CD8-positive, alpha-beta memory T cell (primary cell): Measurements from ENCODE around the gene FREM1. TPM values are rescaled to one million over a fixed set of nuclear protein-coding genes. Genes with fewer than 3 reads are reported as not detected.

Experiments
- CTCF ChIA-PET: fragments of 350-600 bp; sonication (Branson Sonifier 250); formaldehyde crosslinking; loops from one replicate; lab custom pipeline; 2021; ENCODE audit warnings: antibody characterized with exemption; lab: Charles Lee
- POLR2A ChIA-PET: fragments of 350-600 bp; sonication (Branson Sonifier 250); formaldehyde crosslinking; loops from one replicate; lab custom pipeline; 2021; ENCODE audit warnings: antibody characterized with exemption; lab: Charles Lee
- DNase-seq, 5 donors: peaks; one replicate each; pipeline versions ENCODE4 v3.0.0 to v3.0.0-alpha.2; 2020 to 2022; ENCODE audit warnings: mixed read lengths in 1 of 5
- H3K27ac ChIP-seq: one replicate; pipeline ENCODE4 v1.7.0; 2013; ENCODE audit warnings: low read depth, mild to moderate bottlenecking, low read length, moderate library complexity
- H3K27me3 ChIP-seq: 2 replicates; pipeline ENCODE4 v1.7.0; 2013; ENCODE audit warnings: low read length, mild to moderate bottlenecking; ENCODE audit not compliant: insufficient read depth, poor library complexity, severe bottlenecking
- H3K36me3 ChIP-seq: 2 replicates; pipeline ENCODE4 v1.7.0; 2013; ENCODE audit warnings: mild to moderate bottlenecking, low read length, moderate library complexity; ENCODE audit not compliant: insufficient read depth
- H3K4me1 ChIP-seq: 2 replicates; pipeline ENCODE4 v1.7.0; 2013; ENCODE audit warnings: mild to moderate bottlenecking, low read length, moderate library complexity; ENCODE audit not compliant: insufficient read depth
- H3K4me3 ChIP-seq: 2 replicates; pipeline ENCODE4 v1.7.0; 2013; ENCODE audit warnings: mild to moderate bottlenecking, low read length
- H3K9me3 ChIP-seq: 2 replicates; pipeline ENCODE4 v1.7.0; 2013; ENCODE audit warnings: mild to moderate bottlenecking, low read length
- H3K27ac Mint-ChIP-seq, 8 donors: one replicate each; pipeline ENCODE4 v1.8.0; 2020 to 2021; ENCODE audit warnings: mixed read lengths in 8 of 8, mild to moderate bottlenecking in 6 of 8, inconsistent platforms in 3 of 8, moderate library complexity in 3 of 8
- H3K27me3 Mint-ChIP-seq, 2 donors: one replicate each; pipeline ENCODE4 v1.8.0; 2020 to 2021; ENCODE audit warnings: mixed read lengths in 2 of 2, mild to moderate bottlenecking in 1 of 2, moderate library complexity in 1 of 2
- H3K36me3 Mint-ChIP-seq, 3 donors: one replicate each; pipeline ENCODE4 v1.8.0; 2020 to 2021; ENCODE audit warnings: mixed read lengths in 3 of 3, inconsistent platforms in 1 of 3, mild to moderate bottlenecking in 1 of 3
- H3K4me1 Mint-ChIP-seq, 3 donors: one replicate each; pipeline ENCODE4 v1.8.0; 2020 to 2021; ENCODE audit warnings: mixed read lengths in 3 of 3, inconsistent platforms in 1 of 3, mild to moderate bottlenecking in 1 of 3
- H3K4me3 Mint-ChIP-seq, 7 donors: one replicate each; pipeline ENCODE4 v1.8.0; 2020 to 2021; ENCODE audit warnings: mixed read lengths in 7 of 7, mild to moderate bottlenecking in 6 of 7, moderate library complexity in 4 of 7, inconsistent platforms in 2 of 7
- H3K9me3 Mint-ChIP-seq, 5 donors: one replicate each; pipeline ENCODE4 v1.8.0; 2020 to 2022; ENCODE audit warnings: mixed read lengths in 5 of 5, mild to moderate bottlenecking in 3 of 5, moderate library complexity in 2 of 5, inconsistent platforms in 1 of 5
- polyA plus RNA-seq: library from polyadenylated mRNA; unstranded; fragments of 300-500 nt; fragmentation: Illumina TruSeq; gene quantifications from one replicate; pipeline ENCODE4 v1.2.3, GENCODE V29; 2021
- total RNA-seq, 2 experiments: library from RNA; stranded (reverse); gene quantifications; one replicate each; pipeline ENCODE4 v1.2.3, GENCODE V29; 2021

The FREM1 gene
- total and polyA plus RNA-seq, 3 experiments from 2014 or later: not detected

GRCh38 chr9:14899042-14899814 lies 11.0 kb downstream of the FREM1 start:
- Mint-ChIP-seq H3K4me3 (no peak overlapping the region), H3K27me3 (peaks cover 0 to 2% of the 10 kb centered on the region in 2 donors), H3K4me1 (no peaks in the 10 kb centered on the region), H3K27ac (no peak overlapping the region), H3K36me3 (no peaks in the 10 kb centered on the region), H3K9me3 (peaks cover 0 to 5% (median 0%) of the 10 kb centered on the region in 5 donors)
- Histone ChIP-seq H3K4me3 (no peak overlapping the region), H3K9me3 (no peaks in the 10 kb centered on the region), H3K4me1 (no peaks in the 10 kb centered on the region), H3K27ac (no peak overlapping the region), H3K27me3 (no peaks in the 10 kb centered on the region), H3K36me3 (no peaks in the 10 kb centered on the region)
- CTCF ChIA-PET: no interaction called here
- POLR2A ChIA-PET: no interaction called here
- DNase-seq: no peak

- no peak overlapping the region for H3K4me3 Mint-ChIP-seq
- H3K4me1 Mint-ChIP-seq: no peaks in the 10 kb centered on the region
- no peak overlapping the region for H3K27ac Mint-ChIP-seq
- peaks cover 1 to 2% of the 10 kb centered on the region in 2 donors for H3K27me3 Mint-ChIP-seq
- Histone ChIP-seq H3K27me3 (no peaks in the 10 kb centered on the region), H3K9me3 (no peaks in the 10 kb centered on the region), H3K4me1 (no peaks in the 10 kb centered on the region), H3K36me3 (no peaks in the 10 kb centered on the region), H3K27ac (no peak overlapping the region), H3K4me3 (no peak overlapping the region)
- CTCF ChIA-PET: no interaction called here
- H3K9me3 Mint-ChIP-seq: peaks cover 0 to 6% (median 0%) of the 10 kb centered on the region in 5 donors
- H3K36me3 Mint-ChIP-seq: no peaks in the 10 kb centered on the region
- no peak for DNase-seq
- POLR2A ChIA-PET: no interaction called here
Measured at GRCh38 chr9:14895806-14896205, 14.4 kb downstream of the FREM1 start.

- POLR2A ChIA-PET: no interaction called here
- H3K27me3 Mint-ChIP-seq: peaks cover 1 to 2% of the 10 kb centered on the region in 2 donors
- H3K36me3 Mint-ChIP-seq: no peaks in the 10 kb centered on the region
- H3K27me3 ChIP-seq: no peaks in the 10 kb centered on the region
- H3K4me3 Mint-ChIP-seq: no peak overlapping the region
- H3K4me3 ChIP-seq: no peak overlapping the region
- no peak for DNase-seq
- H3K4me1 ChIP-seq: no peaks in the 10 kb centered on the region
- CTCF ChIA-PET: no interaction called here
- H3K27ac ChIP-seq: no peak overlapping the region
- no peaks in the 10 kb centered on the region for H3K9me3 ChIP-seq
- H3K9me3 Mint-ChIP-seq: peaks cover 0 to 6% (median 0%) of the 10 kb centered on the region in 5 donors
- H3K36me3 ChIP-seq: no peaks in the 10 kb centered on the region
- no peak overlapping the region for H3K27ac Mint-ChIP-seq
- no peaks in the 10 kb centered on the region for H3K4me1 Mint-ChIP-seq
Measured at GRCh38 chr9:14893280-14893679, 16.9 kb downstream of the FREM1 start.

- H3K4me1 ChIP-seq: no peaks in the 10 kb centered on the region
- no peaks in the 10 kb centered on the region for H3K9me3 ChIP-seq
- no peak overlapping the region for H3K4me3 Mint-ChIP-seq
- no peaks in the 10 kb centered on the region for H3K4me1 Mint-ChIP-seq
- POLR2A ChIA-PET: no interaction called here
- no peaks in the 10 kb centered on the region for H3K36me3 Mint-ChIP-seq
- H3K27me3 Mint-ChIP-seq: peaks cover 0 to 1% of the 10 kb centered on the region in 2 donors
- no peaks in the 10 kb centered on the region for H3K27me3 ChIP-seq
- CTCF ChIA-PET: no interaction called here
- H3K27ac ChIP-seq: no peak overlapping the region
- peaks cover 0 to 6% (median 0%) of the 10 kb centered on the region in 5 donors for H3K9me3 Mint-ChIP-seq
- H3K4me3 ChIP-seq: no peak overlapping the region
- H3K27ac Mint-ChIP-seq: no peak overlapping the region
- DNase-seq: no peak
- H3K36me3 ChIP-seq: no peaks in the 10 kb centered on the region
Measured at GRCh38 chr9:14891332-14891731, 18.9 kb downstream of the FREM1 start.

- no peaks in the 10 kb centered on the region for H3K4me1 Mint-ChIP-seq
- CTCF ChIA-PET: no interaction called here
Measured at GRCh38 chr9:14889451-14889850, 20.8 kb downstream of the FREM1 start.

GRCh38 chr9:14888875-14889274 lies 21.4 kb downstream of the FREM1 start:
- H3K9me3 ChIP-seq: no peaks in the 10 kb centered on the region
- H3K4me1 ChIP-seq: no peaks in the 10 kb centered on the region
- Mint-ChIP-seq H3K4me3 (no peak overlapping the region), H3K4me1 (no peaks in the 10 kb centered on the region), H3K27ac (no peak overlapping the region), H3K9me3 (peaks cover 0 to 6% (median 0%) of the 10 kb centered on the region in 5 donors), H3K27me3 (peaks cover 0 to 1% of the 10 kb centered on the region in 2 donors), H3K36me3 (no peaks in the 10 kb centered on the region)
- DNase-seq: no peak
- ChIA-PET POLR2A (no interaction called here), CTCF (no interaction called here)
- H3K27ac ChIP-seq: no peak overlapping the region
- H3K27me3 ChIP-seq: no peaks in the 10 kb centered on the region
- no peaks in the 10 kb centered on the region for H3K36me3 ChIP-seq
- H3K4me3 ChIP-seq: no peak overlapping the region

More at GRCh38 chr9:14889451-14889850, 20.8 kb downstream of the FREM1 start:
- H3K27me3 Mint-ChIP-seq: peaks cover 0 to 1% of the 10 kb centered on the region in 2 donors
- no peaks in the 10 kb centered on the region for H3K9me3 ChIP-seq
- H3K4me3 ChIP-seq: no peak overlapping the region
- no peaks in the 10 kb centered on the region for H3K36me3 Mint-ChIP-seq
- no peaks in the 10 kb centered on the region for H3K27me3 ChIP-seq
- POLR2A ChIA-PET: no interaction called here
- no peak overlapping the region for H3K27ac ChIP-seq
- H3K36me3 ChIP-seq: no peaks in the 10 kb centered on the region
- DNase-seq: no peak
- H3K27ac Mint-ChIP-seq: no peak overlapping the region
- no peaks in the 10 kb centered on the region for H3K4me1 ChIP-seq
- H3K4me3 Mint-ChIP-seq: no peak overlapping the region
- peaks cover 0 to 6% (median 0%) of the 10 kb centered on the region in 5 donors for H3K9me3 Mint-ChIP-seq

GRCh38 chr9:14888272-14888671 lies 22.0 kb downstream of the FREM1 start:
- CTCF ChIA-PET: no interaction called here

GRCh38 chr9:14887149-14887548 lies 23.1 kb downstream of the FREM1 start:
- no peaks in the 10 kb centered on the region for H3K4me1 ChIP-seq
- H3K27ac ChIP-seq: no peak overlapping the region
- no peak for DNase-seq
- POLR2A ChIA-PET: no interaction called here
- Mint-ChIP-seq H3K27ac (no peak overlapping the region), H3K27me3 (no peaks in the 10 kb centered on the region), H3K9me3 (peaks cover 0 to 5% (median 0%) of the 10 kb centered on the region in 5 donors), H3K36me3 (no peaks in the 10 kb centered on the region), H3K4me1 (no peaks in the 10 kb centered on the region), H3K4me3 (no peak overlapping the region)
- H3K27me3 ChIP-seq: no peaks in the 10 kb centered on the region
- no peak overlapping the region for H3K4me3 ChIP-seq
- no peaks in the 10 kb centered on the region for H3K9me3 ChIP-seq
- CTCF ChIA-PET: interaction anchor here (0.5 to 1.5 kb wide), 2 partner anchors 10 to 17 kb away, joined by 3 to 4 read pairs; no protein-coding TSS in a partner anchor
- H3K36me3 ChIP-seq: no peaks in the 10 kb centered on the region

More at GRCh38 chr9:14888272-14888671, 22.0 kb downstream of the FREM1 start:
- no peaks in the 10 kb centered on the region for H3K36me3 Mint-ChIP-seq
- H3K9me3 Mint-ChIP-seq: peaks cover 0 to 3% (median 0%) of the 10 kb centered on the region in 5 donors
- H3K27ac Mint-ChIP-seq: no peak overlapping the region
- Histone ChIP-seq H3K9me3 (no peaks in the 10 kb centered on the region), H3K4me1 (no peaks in the 10 kb centered on the region), H3K36me3 (no peaks in the 10 kb centered on the region), H3K27ac (no peak overlapping the region), H3K27me3 (no peaks in the 10 kb centered on the region), H3K4me3 (no peak overlapping the region)
- H3K4me1 Mint-ChIP-seq: no peaks in the 10 kb centered on the region
- POLR2A ChIA-PET: no interaction called here
- H3K4me3 Mint-ChIP-seq: no peak overlapping the region
- no peaks in the 10 kb centered on the region for H3K27me3 Mint-ChIP-seq
- DNase-seq: no peak
